HG03432 (cell line): ENCODE data around the gene GRID1.

Experiments used
- ATAC-seq: cut with Tn5 transposase; IDR thresholded peaks from one replicate; pipeline ENCODE4 v1.9.1; 2021; ENCODE audit warnings: mild to moderate bottlenecking, moderate library complexity; ENCODE audit not compliant: unreplicated experiment

GRID1 gene

GRCh38 chr10:86355571-86356038, 11.0 kb downstream of the GRID1 start:
- no peak for ATAC-seq

GRCh38 chr10:86354761-86355540, 11.6 kb downstream of the GRID1 start:
- ATAC-seq = no peak

GRCh38 chr10:86353506-86354485, 12.8 kb downstream of the GRID1 start:
- no peak for ATAC-seq

- ATAC-seq = no peak
These were observed 15.7 kb downstream of the GRID1 start for GRCh38 chr10:86350897-86351296.

- no peak for ATAC-seq
These were observed 16.5 kb downstream of the GRID1 start for GRCh38 chr10:86349940-86350630.

GRCh38 chr10:86349474-86349873, 17.1 kb downstream of the GRID1 start:
- peak; percentile 41 for ATAC-seq

- ATAC-seq = no peak
These were observed 18.0 kb downstream of the GRID1 start for GRCh38 chr10:86348321-86349210.

- no peak for ATAC-seq
These were observed 18.7 kb downstream of the GRID1 start for GRCh38 chr10:86347856-86348255.

GRCh38 chr10:86346799-86347665, 19.6 kb downstream of the GRID1 start:
- ATAC-seq = no peak

GRCh38 chr10:86345859-86346798, 20.5 kb downstream of the GRID1 start:
- ATAC-seq = no peak

GRCh38 chr10:86345296-86345858, 21.2 kb downstream of the GRID1 start:
- ATAC-seq = no peak

- no peak for ATAC-seq
These were observed 21.9 kb downstream of the GRID1 start for GRCh38 chr10:86344714-86345161.

GRCh38 chr10:86344281-86344680, 22.3 kb downstream of the GRID1 start:
- ATAC-seq = no peak

GRCh38 chr10:86343761-86344160, 22.8 kb downstream of the GRID1 start:
- ATAC-seq = no peak

GRCh38 chr10:86342111-86342863, 24.3 kb downstream of the GRID1 start:
- no peak for ATAC-seq

GRCh38 chr10:86341361-86341811, 25.2 kb downstream of the GRID1 start:
- ATAC-seq = no peak

- ATAC-seq = no peak
These were observed 25.7 kb downstream of the GRID1 start for GRCh38 chr10:86340991-86341260.
